Keratinocyte (primary cell): ENCODE measurements around the gene WDR35. TPM values are rescaled to one million over a fixed set of nuclear protein-coding genes. Genes with fewer than 3 reads are reported as not detected.

Experiments used
- DNase-seq: peaks from one replicate; pipeline ENCODE4 v3.0.0-alpha.2; 2011; ENCODE audit warnings: low read depth, missing footprints, low spot score
- FAIRE-seq: peaks from 2 replicates; lab custom pipeline; 2011; peaks lifted over from hg19 to GRCh38; lab: Jason Lieb, UNC
- H2AFZ ChIP-seq: 2 replicates; pipeline ENCODE4 v1.6.0; 2012; ENCODE audit warnings: low read length, control low read depth, inconsistent platforms; ENCODE audit not compliant: control insufficient read depth
- H3K27ac ChIP-seq: 2 replicates; pipeline ENCODE4 v1.5.1; 2011; ENCODE audit warnings: low read length; ENCODE audit not compliant: control insufficient read depth, insufficient read depth
- H3K27me3 ChIP-seq: 3 replicates; pipeline ENCODE4 v1.6.0; 2011; ENCODE audit warnings: low read length; ENCODE audit not compliant: control insufficient read depth, insufficient read depth; ENCODE audit errors: extremely low read depth
- H3K36me3 ChIP-seq, 2 experiments: 2 replicates in 1 of 2; 3 replicates in 1 of 2; pipeline ENCODE4 v1.5.1; 2011; ENCODE audit warnings: low read length in 2 of 2, mild to moderate bottlenecking in 1 of 2; ENCODE audit not compliant: control insufficient read depth in 2 of 2, insufficient read depth in 2 of 2; ENCODE audit errors: extremely low read depth in 1 of 2
- H3K4me1 ChIP-seq: 3 replicates; pipeline ENCODE4 v1.5.1; 2011; ENCODE audit warnings: low read length; ENCODE audit not compliant: control insufficient read depth, insufficient read depth; ENCODE audit errors: extremely low read depth
- H3K4me2 ChIP-seq: 3 replicates; pipeline ENCODE4 v1.6.0; 2011; ENCODE audit warnings: low read depth, low read length; ENCODE audit not compliant: control insufficient read depth, insufficient read depth; ENCODE audit errors: extremely low read depth
- H3K4me3 ChIP-seq, 3 experiments: fragments of 200-600 bp in 1 of 3; sonication (generic) in 1 of 3; 2 replicates in 2 of 3; 3 replicates in 1 of 3; pipeline ENCODE4 v1.5.1; 2011 to 2016; ENCODE audit warnings: low read length in 3 of 3, mild to moderate bottlenecking in 3 of 3, control low read depth in 2 of 3, inconsistent platforms in 1 of 3, low read depth in 1 of 3, mixed read lengths in 1 of 3, mixed run types in 1 of 3, moderate library complexity in 1 of 3; ENCODE audit not compliant: control insufficient read depth in 2 of 3, insufficient read depth in 2 of 3; ENCODE audit errors: extremely low read depth in 1 of 3
- H3K79me2 ChIP-seq: 2 replicates; pipeline ENCODE4 v1.6.0; 2012; ENCODE audit warnings: low read length; ENCODE audit not compliant: control insufficient read depth, insufficient read depth
- H3K9ac ChIP-seq: 3 replicates; pipeline ENCODE4 v1.6.0; 2011; ENCODE audit warnings: low read length; ENCODE audit not compliant: control insufficient read depth, insufficient read depth; ENCODE audit errors: extremely low read depth
- H3K9me1 ChIP-seq: 3 replicates; pipeline ENCODE4 v1.6.0; 2011; ENCODE audit warnings: low read length; ENCODE audit not compliant: control insufficient read depth, insufficient read depth; ENCODE audit errors: extremely low read depth
- H3K9me3 ChIP-seq: 2 replicates; pipeline ENCODE4 v1.5.1; 2012; ENCODE audit warnings: low read depth, low read length; ENCODE audit not compliant: control insufficient read depth
- H4K20me1 ChIP-seq: 3 replicates; pipeline ENCODE4 v1.6.0; 2011; ENCODE audit warnings: low read length; ENCODE audit not compliant: control insufficient read depth, insufficient read depth; ENCODE audit errors: extremely low read depth
- CTCF ChIP-seq, 3 experiments: IDR thresholded peaks in 1 of 3; conservative IDR thresholded peaks in 1 of 3; optimal IDR thresholded peaks in 1 of 3; 2 replicates in 2 of 3; 3 replicates in 1 of 3; pipeline versions ENCODE3 to v1.5.1; 2011; ENCODE audit warnings: low read length in 3 of 3, mild to moderate bottlenecking in 3 of 3, moderate library complexity in 2 of 3, control low read depth in 1 of 3, inconsistent platforms in 1 of 3; ENCODE audit not compliant: insufficient read depth in 2 of 3; ENCODE audit errors: extremely low read depth in 1 of 3
- EZH2 ChIP-seq: IDR thresholded peaks from one replicate; pipeline ENCODE4 v1.6.1; 2012; ENCODE audit warnings: inconsistent platforms, mild to moderate bottlenecking, low read length, moderate library complexity
- dilution Hi-C: fragments of 300-500 bp; cut with MboI; formaldehyde crosslinking; loops from one replicate; pipeline ENCODE4 v1.7.0; 2020; ENCODE audit warnings: low sequenced_read_pairs; ENCODE audit not compliant: extremely low pct_ligation_motif_present
- polyA plus RNA-seq, 5 experiments: library from polyadenylated mRNA; depleted of rRNA in 3 of 5; stranded (reverse) in 3 of 5; stranded (forward) in 1 of 5; unstranded in 1 of 5; fragments of >200 nt; gene quantifications; 1 replicate in 1 of 5; 2 replicates in 3 of 5; 3 replicates in 1 of 5; pipeline versions ENCODE4 v1.2.1 to v1.2.3, GENCODE V29; 2011 to 2012; ENCODE audit warnings: missing spikeins in 2 of 5, low read depth in 1 of 5, low replicate concordance in 1 of 5

WDR35 gene
- polyA plus RNA-seq, 1 donor (not counting 4 experiments of a cell fraction or from before 2014, with no cell fraction given) = 8.8 TPM

GRCh38 chr2:20008703-20009102 is 18.8 kb upstream of the WDR35 start:
- DNase-seq (no peak), FAIRE-seq (no peak)
- Histone ChIP-seq H3K4me3 (no peak overlapping the region), H3K4me2 (no peak overlapping the region), H3K9me1 (no peaks in the 10 kb centered on the region), H3K9me3 (no peaks in the 10 kb centered on the region), H3K36me3 (no peaks in the 10 kb centered on the region), H3K27me3 (peaks cover 9% of the 10 kb centered on the region), H3K9ac (no peak overlapping the region), H4K20me1 (no peaks in the 10 kb centered on the region), H2AFZ (no peak overlapping the region), H3K4me1 (peaks cover 3% of the 10 kb centered on the region), H3K27ac (no peak overlapping the region), H3K79me2 (no peaks in the 10 kb centered on the region)
- dilution Hi-C loops = no loop called here
- TF ChIP-seq EZH2 = no peak
- no peak for TF ChIP-seq CTCF (optimal IDR thresholded peaks at IDR 0.05 in 1 of 3, IDR thresholded peaks at IDR 0.05 in 1 of 3, conservative IDR thresholded peaks at IDR 0.05 in 1 of 3; ENCODE audit: extremely low read depth in 1 of 3, insufficient read depth in 2 of 3, low read length in 3 of 3)

DNA sequence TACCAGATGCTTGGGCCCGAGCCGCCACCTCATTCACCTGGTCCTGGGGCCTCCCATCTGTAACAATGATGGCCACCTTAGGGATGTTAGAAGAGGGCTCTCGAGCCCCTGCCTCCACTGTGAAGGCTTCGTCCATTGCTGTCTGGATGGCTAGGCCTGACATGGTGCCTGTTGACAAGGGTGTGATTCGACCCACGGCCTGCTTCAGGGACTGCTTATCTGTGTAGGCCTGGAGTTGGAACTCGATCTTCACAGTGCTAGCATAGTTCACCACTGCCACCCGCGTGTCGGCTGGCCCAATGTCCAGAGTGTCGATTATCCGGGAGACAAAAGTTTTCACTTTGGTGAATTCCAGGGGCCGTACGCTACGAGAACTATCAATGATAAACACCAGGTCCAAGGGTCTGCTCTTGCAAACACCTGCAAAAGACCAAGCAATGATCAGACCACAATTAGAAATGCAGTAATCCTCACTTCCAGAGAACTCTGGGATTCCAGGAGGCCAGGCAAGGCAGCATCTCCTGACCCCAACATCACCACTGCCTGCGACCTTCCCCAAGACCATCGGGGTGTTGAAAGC is 16.1 kb upstream of the WDR35 start:
- peaks cover 2% of the 10 kb centered on the region for H3K4me1 ChIP-seq
- no peaks in the 10 kb centered on the region for H3K79me2 ChIP-seq
- no peak for FAIRE-seq
- H3K27ac ChIP-seq = no peak overlapping the region
- no peak overlapping the region for H3K4me3 ChIP-seq
- no peak for TF ChIP-seq CTCF (optimal IDR thresholded peaks at IDR 0.05 in 1 of 3, IDR thresholded peaks at IDR 0.05 in 1 of 3, conservative IDR thresholded peaks at IDR 0.05 in 1 of 3; ENCODE audit: extremely low read depth in 1 of 3, insufficient read depth in 2 of 3, low read length in 3 of 3)
- no peak for TF ChIP-seq EZH2
- DNase-seq = no peak
- H2AFZ ChIP-seq = no peak overlapping the region
- peaks cover under 1% of the 10 kb centered on the region for H3K27me3 ChIP-seq
- no peaks in the 10 kb centered on the region for H3K9me3 ChIP-seq
- H3K36me3 ChIP-seq = no peaks in the 10 kb centered on the region
- H4K20me1 ChIP-seq = no peaks in the 10 kb centered on the region
- H3K9ac ChIP-seq = no peak overlapping the region
- H3K9me1 ChIP-seq = no peaks in the 10 kb centered on the region
- H3K4me2 ChIP-seq = no peak overlapping the region
- dilution Hi-C loops = no loop called here
